ENCODE data around the gene ITGAD. TPM values are rescaled to one million over a fixed set of nuclear protein-coding genes. Genes with fewer than 3 reads are reported as not detected.
A peak's percentile ranks its signal among the peaks of the same experiment; 100 is the strongest.

ITGAD gene
- total and polyA plus RNA-seq, 2 of the 8 experiments (the other 6 are each of a cell fraction or from before 2014, with no cell fraction given), result 0.06 TPM; not detected in 1

DNA sequence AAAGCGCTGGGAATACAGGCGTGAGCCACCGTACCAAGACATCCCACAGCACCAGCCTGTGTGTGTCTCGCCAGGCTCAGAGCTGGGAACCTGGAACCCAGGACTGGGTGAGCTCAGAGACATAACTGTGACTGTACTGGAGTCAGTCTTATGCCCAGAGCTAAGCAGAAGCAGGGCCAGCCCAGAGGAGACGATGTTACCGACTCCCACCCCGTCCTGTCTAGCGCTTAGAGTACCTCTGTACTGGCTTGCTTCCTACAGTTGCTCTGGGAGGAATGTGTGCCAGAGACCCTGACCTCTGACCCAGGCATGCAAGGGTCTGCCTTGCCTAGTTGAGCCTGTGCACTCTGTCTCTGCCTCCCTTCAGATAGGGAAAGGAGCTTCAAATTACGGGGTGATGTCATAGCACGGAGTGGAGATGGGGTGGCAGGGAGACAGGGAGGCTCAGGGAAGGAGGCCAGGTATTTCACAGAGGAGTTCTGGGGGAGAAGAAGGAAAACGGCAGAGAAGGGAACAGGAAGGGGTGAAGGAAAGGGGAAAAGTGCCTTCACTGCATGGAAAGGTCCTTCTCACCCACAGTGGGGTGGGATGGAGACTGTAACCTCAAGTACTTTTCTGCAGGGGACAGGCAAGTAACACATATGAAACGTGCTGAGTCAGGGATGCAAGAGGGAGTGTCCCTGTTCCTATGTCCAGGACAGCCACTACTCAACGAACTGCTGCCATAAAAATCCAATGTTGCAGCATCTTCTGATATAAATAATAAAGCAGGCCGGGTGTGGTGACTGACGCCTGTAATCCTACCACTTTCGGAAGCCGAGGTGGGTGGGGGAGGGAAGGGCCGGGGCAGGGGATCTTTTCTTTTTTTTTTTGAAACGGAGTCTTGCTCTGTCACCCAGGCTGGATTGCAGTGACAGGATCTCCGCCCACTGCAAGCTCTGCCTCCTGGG is 60.4 kb downstream of the ITGAD start:
- Histone ChIP-seq H3K4ac (replicated peaks; ENCODE audit: insufficient read length, low read depth, low read length) (no peak overlapping the region), H3K36me3 (ENCODE audit: control insufficient read depth in 2 of 4, insufficient read depth in 4 of 4, low read length in 3 of 4) (no peaks in the 10 kb centered on the region), H3K4me3 (ENCODE audit: extremely low read depth in 1 of 4, insufficient read depth in 2 of 4, low read depth in 3 of 4, low read length in 4 of 4) (no peak overlapping the region), H4K5ac (ENCODE audit: insufficient read length, low read depth, low read length) (no peak overlapping the region), H3K56ac (replicated peaks; ENCODE audit: insufficient read length, low read depth, low read length) (no peak overlapping the region), H3K9ac (replicated peaks in 1 of 4; ENCODE audit: extremely low read depth in 1 of 4, low read depth in 3 of 4, low read length in 3 of 4) (no peak overlapping the region), H2BK5ac (ENCODE audit: low read depth, low read length) (peak overlapping the region; percentile 79), H3K23ac (ENCODE audit: insufficient read length) (no peak overlapping the region), H3K23me2 (ENCODE audit: low read depth, low read length) (peaks cover 6% of the 10 kb centered on the region; the same call in 1 of the 2 replicates), H2BK120ac (replicated peaks; ENCODE audit: low read depth, low read length) (no peak overlapping the region), H3K79me2 (ENCODE audit: control insufficient read depth in 1 of 2, insufficient read depth in 2 of 2, low read length in 2 of 2) (peaks cover 0 to 28% of the 10 kb centered on the region in 2 experiments; a peak in 2 of 4 replicates), H2AFZ (ENCODE audit: low read length) (no peak overlapping the region), H3K14ac (ENCODE audit: insufficient read length) (no peak overlapping the region), H3K27me3 (replicated peaks in 1 of 4; ENCODE audit: control insufficient read depth in 3 of 4, extremely low read depth in 1 of 4, insufficient read depth in 3 of 4, low read length in 3 of 4) (no peaks in the 10 kb centered on the region), H4K8ac (ENCODE audit: extremely low read depth, insufficient read depth, low read length) (no peak overlapping the region), H3K9me3 (ENCODE audit: insufficient read depth in 2 of 2, low read depth in 1 of 2, low read length in 1 of 2) (no peaks in the 10 kb centered on the region), H2AK5ac (ENCODE audit: low read depth, low read length) (no peak overlapping the region), H3K79me1 (ENCODE audit: low read depth, low read length) (peaks cover 8% of the 10 kb centered on the region), H2BK20ac (ENCODE audit: low read length) (0 out of 2 replicates have a peak overlapping the region, but pooled peaks have one; percentile 21), H3K27ac (ENCODE audit: low read depth, low read length) (no peak overlapping the region), H2BK15ac (ENCODE audit: low read length) (0 out of 2 replicates have a peak overlapping the region, but pooled peaks have one; percentile 90), H4K20me1 (replicated peaks in 1 of 2; ENCODE audit: control insufficient read depth in 1 of 2, insufficient read depth in 2 of 2, low read length in 2 of 2) (peaks cover 14 to 30% of the 10 kb centered on the region in 2 experiments), H3K4me2 (ENCODE audit: insufficient read depth in 1 of 2, low read depth in 2 of 2, low read length in 2 of 2) (peak overlapping the region; percentile 9 to 27; a peak in 1 of 4 replicates), H2BK12ac (ENCODE audit: low read depth, low read length) (peak overlapping the region; percentile 56; the same call in 1 of the 2 replicates), H3K18ac (ENCODE audit: extremely low read depth, low read length) (peak overlapping the region; percentile 48; the same call in 1 of the 2 replicates), H3K4me1 (replicated peaks in 1 of 4; ENCODE audit: control insufficient read depth in 3 of 4, insufficient read depth in 4 of 4, low read length in 3 of 4) (peaks cover 8 to 31% (median 16%) of the 10 kb centered on the region in 4 experiments), H4K91ac (replicated peaks; ENCODE audit: insufficient read length, low read length) (no peak overlapping the region)
- 68% methylated on average over 19 of the region's 20 CpGs; no CpG with 5 or more reads in 1 of the 2 experiments for WGBS, 2 experiments (ENCODE audit: extremely low coverage in 1 of 2, insufficient coverage in 1 of 2, insufficient read length in 1 of 2, insufficient replicate concordance in 2 of 2, low coverage in 1 of 2, low lambda C conversion rate in 2 of 2, missing lambda C conversion rate in 1 of 2)
- ChIA-PET CTCF (ENCODE audit: partially characterized antibody) (interaction anchor here (0.6 to 2.8 kb wide), 6 partner anchors 7 to 500 kb away, joined by 3 to 32 read pairs (median 3); partner anchors contain the start of gene ZNF843), POLR2A (ENCODE audit: partially characterized antibody) (interaction anchor here (0.6 to 1.3 kb wide), 4 partner anchors 186 to 1650 kb away, joined by 3 read pairs; partner anchors contain the start of gene ZNF267)
- FAIRE-seq (no peak), DNase-seq (ENCODE audit: low read depth in 1 of 2, low spot score in 2 of 2) (no peak)
- no peak for TF ChIP-seq RNF2 (IDR thresholded peaks at IDR 0.05; ENCODE audit: borderline replicate concordance, low read depth, low read length, missing control alignments, poor library complexity, severe bottlenecking)
- TF ChIP-seq MAFK (IDR thresholded peaks at IDR 0.05; ENCODE audit: low read depth, low read length), result peak; percentile 70

Data from H1 (cell line).